Measurements from ENCODE around the gene DGKI.

GRCh38 chr7:137669706-137670105 lies 177.1 kb downstream of the DGKI start:
- no peak for TF ChIP-seq CTCF (conservative IDR thresholded peaks at IDR 0.05; ENCODE audit: low read depth in 2 of 2)
- TF ChIP-seq POLR2AphosphoS5 (IDR thresholded peaks at IDR 0.05; ENCODE audit: low read depth) = no peak
- no peak for TF ChIP-seq EZH2 (IDR thresholded peaks at IDR 0.05; ENCODE audit: low read depth, unreplicated experiment)
- no peak for TF ChIP-seq ETS1 (IDR thresholded peaks at IDR 0.05)
- no peak for TF ChIP-seq CREB1 (CRISPR knock-in tag; IDR thresholded peaks at IDR 0.05; ENCODE audit: low read depth)

Data from GM23338 (cell line).